ENCODE measurements around the gene P2RY6.

P2RY6 gene

GRCh38 chr11:73233211-73233610, 38.9 kb upstream of the P2RY6 start:
- TF ChIP-seq JUND (IDR thresholded peaks at IDR 0.05; ENCODE audit: low read depth): no peak
- no peak for DNase-seq (ENCODE audit: low read depth in 1 of 2, low spot score in 1 of 2)
- in situ Hi-C loops (cut with HindIII; ENCODE audit: low pct_unique_long_range_greater_than_20kb, low sequenced_read_pairs): no loop called here

DNA sequence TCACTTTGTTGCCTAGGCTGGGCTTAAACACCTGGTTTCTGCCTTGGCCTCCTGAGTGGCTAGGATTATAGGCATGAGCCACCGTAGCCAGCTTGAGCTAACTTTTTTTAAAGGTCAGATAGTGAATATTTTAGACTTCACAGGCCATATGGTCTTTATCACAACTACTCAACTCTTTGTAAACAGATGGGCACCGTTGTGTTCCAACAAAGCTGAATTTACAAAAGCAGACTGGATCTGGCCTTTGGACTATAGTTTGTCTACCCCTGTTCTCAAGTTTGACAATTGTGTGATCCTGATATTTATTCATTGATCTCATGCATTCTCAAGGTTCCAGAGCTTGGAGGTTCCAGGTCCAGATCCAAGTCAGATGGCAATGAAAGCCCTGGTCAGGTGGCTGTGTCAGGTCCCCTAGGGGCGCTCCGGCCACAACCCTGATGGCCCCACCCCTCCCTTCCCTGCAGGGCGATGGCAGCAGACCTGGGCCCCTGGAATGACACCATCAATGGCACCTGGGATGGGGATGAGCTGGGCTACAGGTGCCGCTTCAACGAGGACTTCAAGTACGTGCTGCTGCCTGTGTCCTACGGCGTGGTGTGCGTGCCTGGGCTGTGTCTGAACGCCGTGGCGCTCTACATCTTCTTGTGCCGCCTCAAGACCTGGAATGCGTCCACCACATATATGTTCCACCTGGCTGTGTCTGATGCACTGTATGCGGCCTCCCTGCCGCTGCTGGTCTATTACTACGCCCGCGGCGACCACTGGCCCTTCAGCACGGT, 38.3 kb upstream of the P2RY6 start:
- TF ChIP-seq JUND (IDR thresholded peaks at IDR 0.05; ENCODE audit: low read depth): no peak
- in situ Hi-C loops (cut with HindIII; ENCODE audit: low pct_unique_long_range_greater_than_20kb, low sequenced_read_pairs): no loop called here

DNA sequence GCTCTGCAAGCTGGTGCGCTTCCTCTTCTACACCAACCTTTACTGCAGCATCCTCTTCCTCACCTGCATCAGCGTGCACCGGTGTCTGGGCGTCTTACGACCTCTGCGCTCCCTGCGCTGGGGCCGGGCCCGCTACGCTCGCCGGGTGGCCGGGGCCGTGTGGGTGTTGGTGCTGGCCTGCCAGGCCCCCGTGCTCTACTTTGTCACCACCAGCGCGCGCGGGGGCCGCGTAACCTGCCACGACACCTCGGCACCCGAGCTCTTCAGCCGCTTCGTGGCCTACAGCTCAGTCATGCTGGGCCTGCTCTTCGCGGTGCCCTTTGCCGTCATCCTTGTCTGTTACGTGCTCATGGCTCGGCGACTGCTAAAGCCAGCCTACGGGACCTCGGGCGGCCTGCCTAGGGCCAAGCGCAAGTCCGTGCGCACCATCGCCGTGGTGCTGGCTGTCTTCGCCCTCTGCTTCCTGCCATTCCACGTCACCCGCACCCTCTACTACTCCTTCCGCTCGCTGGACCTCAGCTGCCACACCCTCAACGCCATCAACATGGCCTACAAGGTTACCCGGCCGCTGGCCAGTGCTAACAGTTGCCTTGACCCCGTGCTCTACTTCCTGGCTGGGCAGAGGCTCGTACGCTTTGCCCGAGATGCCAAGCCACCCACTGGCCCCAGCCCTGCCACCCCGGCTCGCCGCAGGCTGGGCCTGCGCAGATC, 37.5 kb upstream of the P2RY6 start:
- in situ Hi-C loops (cut with HindIII; ENCODE audit: low pct_unique_long_range_greater_than_20kb, low sequenced_read_pairs): no loop called here
- no peak for TF ChIP-seq JUND (IDR thresholded peaks at IDR 0.05; ENCODE audit: low read depth)
- DNase-seq (ENCODE audit: low read depth in 1 of 2, low spot score in 1 of 2): no peak

More for the DNA sequence above, 38.3 kb upstream of the P2RY6 start:
- no peak for DNase-seq (ENCODE audit: low read depth in 1 of 2, low spot score in 1 of 2)

DNA sequence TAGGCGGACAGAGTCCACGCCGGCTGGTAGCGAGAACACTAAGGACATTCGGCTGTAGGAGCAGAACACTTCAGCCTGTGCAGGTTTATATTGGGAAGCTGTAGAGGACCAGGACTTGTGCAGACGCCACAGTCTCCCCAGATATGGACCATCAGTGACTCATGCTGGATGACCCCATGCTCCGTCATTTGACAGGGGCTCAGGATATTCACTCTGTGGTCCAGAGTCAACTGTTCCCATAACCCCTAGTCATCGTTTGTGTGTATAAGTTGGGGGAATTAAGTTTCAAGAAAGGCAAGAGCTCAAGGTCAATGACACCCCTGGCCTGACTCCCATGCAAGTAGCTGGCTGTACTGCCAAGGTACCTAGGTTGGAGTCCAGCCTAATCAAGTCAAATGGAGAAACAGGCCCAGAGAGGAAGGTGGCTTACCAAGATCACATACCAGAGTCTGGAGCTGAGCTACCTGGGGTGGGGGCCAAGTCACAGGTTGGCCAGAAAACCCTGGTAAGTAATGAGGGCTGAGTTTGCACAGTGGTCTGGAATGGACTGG, 36.8 kb upstream of the P2RY6 start:
- in situ Hi-C loops (cut with HindIII; ENCODE audit: low pct_unique_long_range_greater_than_20kb, low sequenced_read_pairs): no loop called here
- no peak for TF ChIP-seq JUND (IDR thresholded peaks at IDR 0.05; ENCODE audit: low read depth)
- DNase-seq (ENCODE audit: low read depth in 1 of 2, low spot score in 1 of 2): no peak

DNA sequence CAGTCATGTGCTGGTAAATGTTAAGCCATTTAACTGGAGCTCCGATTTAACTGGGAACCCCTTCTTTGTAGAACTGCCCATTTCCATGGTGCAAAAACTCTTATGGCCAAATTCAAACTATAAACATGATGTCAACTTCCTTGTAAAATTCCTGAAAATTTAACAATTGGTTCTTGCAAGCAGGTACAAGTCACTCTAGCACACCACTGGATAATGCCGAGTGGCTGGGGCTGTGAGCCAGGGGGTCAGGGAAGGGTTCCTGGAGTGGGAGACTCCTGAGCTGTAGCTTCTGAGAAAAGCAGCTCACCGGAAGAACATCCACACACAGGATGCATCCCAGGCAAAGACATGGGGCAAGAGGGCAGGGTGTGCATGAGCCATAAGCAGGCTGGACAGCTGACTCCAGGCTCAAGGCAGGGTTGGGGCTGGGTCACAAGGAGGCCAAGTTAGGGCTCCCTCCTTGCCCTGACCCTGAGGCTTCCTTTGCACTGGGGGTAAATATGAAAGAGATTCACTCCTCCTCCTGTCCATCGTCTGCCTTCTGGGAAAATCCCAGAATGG, 35.9 kb upstream of the P2RY6 start:
- TF ChIP-seq JUND (IDR thresholded peaks at IDR 0.05; ENCODE audit: low read depth): no peak
- DNase-seq (ENCODE audit: low read depth in 1 of 2, low spot score in 1 of 2): no peak
- in situ Hi-C loops (cut with HindIII; ENCODE audit: low pct_unique_long_range_greater_than_20kb, low sequenced_read_pairs): no loop called here

GRCh38 chr11:73236854-73237253, 35.3 kb upstream of the P2RY6 start:
- in situ Hi-C loops (cut with HindIII; ENCODE audit: low pct_unique_long_range_greater_than_20kb, low sequenced_read_pairs): no loop called here
- peak; percentile 84 to 90 for DNase-seq (ENCODE audit: low read depth in 1 of 2, low spot score in 1 of 2)
- no peak for TF ChIP-seq JUND (IDR thresholded peaks at IDR 0.05; ENCODE audit: low read depth)

DNA sequence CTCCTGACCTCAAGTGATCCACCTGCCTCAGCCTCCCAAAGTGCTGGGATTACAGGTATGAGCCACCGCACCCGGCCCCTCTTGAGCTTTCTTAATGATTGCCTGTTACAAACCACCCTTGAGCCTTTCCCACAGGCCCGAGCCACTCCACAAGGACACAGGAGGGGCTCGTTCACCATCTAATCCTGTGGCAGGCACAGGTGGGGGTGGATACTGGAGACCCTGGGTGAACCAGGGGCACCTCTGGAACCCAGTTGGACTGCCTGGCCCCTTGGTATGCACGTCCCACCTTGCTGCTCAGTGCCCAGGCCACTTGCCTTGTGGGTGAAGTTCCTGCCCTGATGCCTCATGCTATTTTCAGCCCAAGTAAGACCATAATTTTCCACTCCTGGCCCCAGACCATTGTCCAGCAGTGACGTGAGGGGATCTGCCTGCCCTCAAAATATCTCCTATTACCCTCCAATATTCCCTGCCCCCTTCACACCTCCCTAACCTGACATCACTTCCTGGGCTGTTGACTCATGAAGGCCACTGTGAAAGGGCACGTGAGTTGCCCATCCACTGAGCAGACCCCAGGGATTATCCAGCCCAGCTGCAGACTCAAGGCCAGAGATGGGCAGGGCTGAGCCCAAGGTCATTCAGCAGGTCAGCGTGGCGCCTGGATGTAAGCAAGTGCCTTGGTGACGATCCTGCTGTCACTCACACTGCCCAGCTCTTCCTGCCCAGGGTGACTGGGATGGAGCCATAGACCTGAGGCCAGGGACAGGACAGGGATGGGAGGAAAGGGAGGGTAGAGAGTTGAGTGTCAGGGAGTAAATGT, 34.5 kb upstream of the P2RY6 start:
- no peak for DNase-seq (ENCODE audit: low read depth in 1 of 2, low spot score in 1 of 2)
- TF ChIP-seq JUND (IDR thresholded peaks at IDR 0.05; ENCODE audit: low read depth): no peak
- in situ Hi-C loops (cut with HindIII; ENCODE audit: low pct_unique_long_range_greater_than_20kb, low sequenced_read_pairs): no loop called here

DNA sequence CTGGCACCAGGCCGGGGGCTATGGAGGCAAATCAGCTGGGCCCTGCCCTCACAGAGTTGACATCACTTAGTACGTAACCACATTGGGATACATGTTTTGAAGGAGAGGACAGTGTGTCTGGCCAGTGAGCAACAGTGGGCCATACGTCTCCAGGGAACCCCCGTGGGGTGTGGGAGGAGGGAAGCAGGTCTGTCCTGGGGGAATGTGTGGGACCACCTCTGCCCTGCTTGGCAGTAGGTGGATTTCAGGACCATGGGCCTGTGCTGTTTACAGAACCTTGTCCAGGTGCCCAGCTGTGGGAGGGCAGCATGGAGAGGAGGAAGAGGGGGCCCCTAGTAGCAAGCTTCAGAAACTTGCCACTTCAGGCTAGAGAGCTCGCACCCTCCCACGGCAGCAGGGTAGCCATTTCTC, 33.0 kb upstream of the P2RY6 start:
- no peak for DNase-seq (ENCODE audit: low read depth in 1 of 2, low spot score in 1 of 2)
- TF ChIP-seq JUND (IDR thresholded peaks at IDR 0.05; ENCODE audit: low read depth): no peak
- in situ Hi-C loops (cut with HindIII; ENCODE audit: low pct_unique_long_range_greater_than_20kb, low sequenced_read_pairs): no loop called here

DNA sequence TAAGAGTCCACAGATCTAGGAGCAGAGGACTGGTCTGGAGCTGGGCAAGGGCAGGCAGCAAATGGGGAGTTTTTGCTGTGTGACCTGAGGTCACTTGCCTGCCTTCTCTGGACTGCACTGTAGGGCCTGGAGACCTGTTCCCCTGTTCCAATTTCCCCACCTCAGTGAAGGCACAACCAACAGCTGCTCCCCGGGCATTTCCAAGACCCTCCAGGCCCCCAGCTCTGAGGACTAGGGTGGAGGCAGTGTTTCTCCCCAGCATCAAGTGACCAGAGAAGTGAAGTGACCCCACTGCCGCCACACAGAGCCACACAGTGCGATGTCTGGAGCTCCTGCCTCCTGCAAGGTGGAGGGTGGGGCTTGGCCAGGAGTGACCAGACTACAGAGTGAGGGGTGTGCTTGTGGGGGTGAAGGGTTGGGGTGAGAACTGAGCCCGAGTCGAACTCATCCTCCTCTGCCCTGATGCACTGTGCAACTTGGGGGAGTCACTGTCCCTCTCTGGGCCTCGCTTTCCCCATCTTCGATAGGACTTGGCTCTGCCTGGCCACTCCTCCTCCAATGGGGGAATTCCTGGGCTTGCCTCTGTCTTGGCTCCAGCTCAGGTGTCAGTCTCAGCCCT, 32.5 kb upstream of the P2RY6 start:
- in situ Hi-C loops (cut with HindIII; ENCODE audit: low pct_unique_long_range_greater_than_20kb, low sequenced_read_pairs): no loop called here
- TF ChIP-seq JUND (IDR thresholded peaks at IDR 0.05; ENCODE audit: low read depth): no peak
- DNase-seq (ENCODE audit: low read depth in 1 of 2, low spot score in 1 of 2): no peak

GRCh38 chr11:73240190-73240781, 31.9 kb upstream of the P2RY6 start:
- TF ChIP-seq JUND (IDR thresholded peaks at IDR 0.05; ENCODE audit: low read depth): no peak
- DNase-seq (ENCODE audit: low read depth in 1 of 2, low spot score in 1 of 2): no peak
- in situ Hi-C loops (cut with HindIII; ENCODE audit: low pct_unique_long_range_greater_than_20kb, low sequenced_read_pairs): no loop called here

DNA sequence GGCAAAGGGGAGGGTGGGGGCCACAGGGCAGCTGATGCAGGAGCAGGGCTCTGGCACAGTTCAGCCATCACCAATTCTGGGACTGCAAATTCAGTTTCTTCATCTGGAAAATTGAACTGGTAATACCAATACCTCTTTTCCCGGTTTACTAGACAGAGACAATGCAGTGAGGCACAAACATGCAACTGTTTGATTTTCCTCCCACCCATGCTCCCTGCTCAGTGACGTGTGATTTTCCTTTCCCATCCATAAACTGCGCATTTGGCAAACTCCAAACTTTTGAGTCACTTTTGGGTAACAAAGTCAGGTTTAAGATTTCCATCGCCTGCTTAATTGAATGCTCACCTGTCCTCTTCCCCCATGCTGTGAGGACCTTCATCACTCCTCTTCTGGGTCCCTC, 30.8 kb upstream of the P2RY6 start:
- DNase-seq (ENCODE audit: low read depth in 1 of 2, low spot score in 1 of 2): no peak
- no peak for TF ChIP-seq JUND (IDR thresholded peaks at IDR 0.05; ENCODE audit: low read depth)
- in situ Hi-C loops (cut with HindIII; ENCODE audit: low pct_unique_long_range_greater_than_20kb, low sequenced_read_pairs): no loop called here

Data from T47D (cell line).